ENCODE data around the gene VSTM4.

GRCh38 chr10:49076741-49077521, 38.4 kb downstream of the VSTM4 start:
- TF ChIP-seq CTCF (optimal IDR thresholded peaks at IDR 0.05 in 1 of 3, IDR thresholded peaks at IDR 0.05 in 1 of 3, conservative IDR thresholded peaks at IDR 0.05 in 1 of 3; ENCODE audit: extremely low read depth in 1 of 3, insufficient read depth in 2 of 3, low read length in 3 of 3) (no peak), EZH2 (IDR thresholded peaks at IDR 0.05; ENCODE audit: low read length) (no peak)
